HepG2 (cell line): Measurements from ENCODE around the gene PIEZO2. TPM values are rescaled to one million over a fixed set of nuclear protein-coding genes. Genes with fewer than 3 reads are reported as not detected.

Source experiments
- ATAC-seq: fragments of 200-7000 bp; cut with Tn5 transposase; 3 replicates; pipeline ENCODE4 v1.9.1; 2020; ENCODE audit warnings: mild to moderate bottlenecking, moderate library complexity
- BruUV-seq: library from RNA; stranded (reverse); fragments of 400-500 nt; replicated peaks from 2 replicates; lab custom pipeline; 2021; lab: Mats Ljungman, UMichigan
- CTCF ChIA-PET: fragments of 300-600 bp; formaldehyde crosslinking; extraction: SDS; loops from one replicate; lab custom pipeline; 2021; ENCODE audit warnings: low total read pairs, inconsistent platforms, low intra/inter-chr PET ratio; lab: Yijun Ruan, JAX
- POLR2A ChIA-PET: fragments of 350-600 bp; sonication (Branson Sonifier 250); formaldehyde crosslinking; loops from one replicate; lab custom pipeline; 2020; ENCODE audit warnings: antibody characterized with exemption, inconsistent platforms; lab: Yijun Ruan, JAX
- DNase-seq: peaks from one replicate; pipeline ENCODE4 v3.0.0-alpha.2; 2015; ENCODE audit warnings: low spot score
- FAIRE-seq: peaks from 3 replicates; lab custom pipeline; 2011; peaks lifted over from hg19 to GRCh38; lab: Jason Lieb, UNC
- H2AFZ ChIP-seq: one replicate; pipeline ENCODE4 v1.6.1; 2011; ENCODE audit warnings: low read length, inconsistent platforms
- H3K27ac ChIP-seq: fragments of 300-600 bp; 3 replicates; pipeline ENCODE4 v1.8.0; 2011; ENCODE audit warnings: mixed run types, mild to moderate bottlenecking, mixed read lengths, low read length, inconsistent platforms; ENCODE audit not compliant: insufficient read depth; ENCODE audit errors: extremely low read length
- H3K27me3 ChIP-seq, 2 experiments: fragments of 200-600 bp in 1 of 2; 2 replicates in 1 of 2; 3 replicates in 1 of 2; pipeline versions ENCODE4 v1.6.0 to v1.8.0; 2011; ENCODE audit warnings: low read length in 2 of 2, mild to moderate bottlenecking in 2 of 2, moderate library complexity in 2 of 2, inconsistent platforms in 1 of 2; ENCODE audit not compliant: insufficient read depth in 2 of 2, control insufficient read depth in 1 of 2
- H3K36me3 ChIP-seq, 2 experiments: fragments of 200-600 bp in 1 of 2; replicated peaks in 1 of 2; 2 replicates in 1 of 2; 3 replicates in 1 of 2; pipeline versions ENCODE4 v1.5.1 to v1.8.0; 2011; ENCODE audit warnings: low read length in 2 of 2, inconsistent platforms in 1 of 2; ENCODE audit not compliant: insufficient read depth in 2 of 2, control insufficient read depth in 1 of 2
- H3K4me1 ChIP-seq: 2 replicates; pipeline ENCODE4 v1.5.1; 2012; ENCODE audit warnings: low read length, inconsistent platforms; ENCODE audit not compliant: insufficient read depth
- H3K4me2 ChIP-seq: 2 replicates; pipeline ENCODE4 v1.6.0; 2011; ENCODE audit warnings: low read depth, low read length, inconsistent platforms
- H3K4me3 ChIP-seq, 3 experiments: fragments of 200-600 bp in 1 of 3; sonication (generic), shearing (Covaris generic) in 1 of 3; replicated peaks in 1 of 3; 2 replicates each; pipeline ENCODE4 v1.5.1; 2011 to 2016; ENCODE audit warnings: low read length in 3 of 3, inconsistent platforms in 2 of 3, low read depth in 2 of 3, mild to moderate bottlenecking in 2 of 3, control low read depth in 1 of 3, mixed read lengths in 1 of 3; ENCODE audit not compliant: insufficient read depth in 1 of 3
- H3K79me2 ChIP-seq: one replicate; pipeline ENCODE4 v1.6.1; 2011; ENCODE audit warnings: low read length, inconsistent platforms; ENCODE audit not compliant: insufficient read depth
- H3K9ac ChIP-seq: 2 replicates; pipeline ENCODE4 v1.6.0; 2011; ENCODE audit warnings: mild to moderate bottlenecking, low read depth, low read length, inconsistent platforms; ENCODE audit not compliant: insufficient read depth
- H3K9me3 ChIP-seq: 2 replicates; pipeline ENCODE4 v1.5.1; 2012; ENCODE audit warnings: mild to moderate bottlenecking, low read length
- H4K20me1 ChIP-seq: 2 replicates; pipeline ENCODE4 v1.6.0; 2011; ENCODE audit warnings: inconsistent platforms, mild to moderate bottlenecking, low read length, moderate library complexity; ENCODE audit not compliant: insufficient read depth
- CC2D1A ChIP-seq: sonication (generic); formaldehyde crosslinking; IDR thresholded peaks from 2 replicates; pipeline ENCODE4 v1.8.1; 2023; ENCODE audit warnings: mild to moderate bottlenecking, missing genetic modification reagents
- HNF4G ChIP-seq, 2 experiments: sonication (generic) in 1 of 2; formaldehyde crosslinking in 1 of 2; IDR thresholded peaks; 2 replicates each; pipeline versions ENCODE4 v1.4.0 to v1.6.1; 2011 to 2020; ENCODE audit warnings: borderline replicate concordance in 2 of 2, low read depth in 2 of 2, mild to moderate bottlenecking in 2 of 2, low read length in 1 of 2, missing genetic modification reagents in 1 of 2, moderate library complexity in 1 of 2
- MAFF ChIP-seq: IDR thresholded peaks from 2 replicates; pipeline ENCODE4 v1.6.1; 2011; ENCODE audit warnings: low read depth, low read length, improper control_type of control experiment
- NR2F2 ChIP-seq: IDR thresholded peaks from 2 replicates; pipeline ENCODE4 v1.6.1; 2012; ENCODE audit warnings: low read depth, inconsistent platforms, borderline replicate concordance
- SMARCE1 ChIP-seq: fragments of 450-650 bp; IDR thresholded peaks from 2 replicates; pipeline ENCODE4 v1.6.1; 2017; ENCODE audit warnings: borderline replicate concordance
- ZBTB20 ChIP-seq: sonication (generic); formaldehyde crosslinking; IDR thresholded peaks from 2 replicates; pipeline ENCODE4 v1.8.1; 2023; ENCODE audit warnings: missing genetic modification reagents, low read depth, mild to moderate bottlenecking, borderline replicate concordance
- ZFAT ChIP-seq: sonication (generic); formaldehyde crosslinking; conservative IDR thresholded peaks from 2 replicates; pipeline ENCODE4 v1.8.1; 2023; ENCODE audit warnings: missing genetic modification reagents, inconsistent platforms
- ZGPAT ChIP-seq: IDR thresholded peaks from 2 replicates; pipeline ENCODE4 v1.6.1; 2016; ENCODE audit warnings: mild to moderate bottlenecking
- ZHX1 ChIP-seq: sonication (generic); formaldehyde crosslinking; IDR thresholded peaks from 2 replicates; pipeline ENCODE4 v1.8.1; 2022; ENCODE audit warnings: low read depth, mild to moderate bottlenecking, missing genetic modification reagents
- ZNF136 ChIP-seq: sonication (generic); formaldehyde crosslinking; IDR thresholded peaks from 2 replicates; pipeline ENCODE4 v1.8.1; 2022; ENCODE audit warnings: low read depth, mild to moderate bottlenecking, moderate library complexity, missing genetic modification reagents
- ZNF207 ChIP-seq: fragments of 450-650 bp; IDR thresholded peaks from 2 replicates; pipeline ENCODE4 v1.6.1; 2016; ENCODE audit warnings: antibody characterized with exemption, borderline replicate concordance
- ZNF260 ChIP-seq: sonication (generic); formaldehyde crosslinking; IDR thresholded peaks from 2 replicates; pipeline ENCODE4 v1.4.0; 2020; ENCODE audit warnings: missing genetic modification reagents, low read depth, mild to moderate bottlenecking, borderline replicate concordance
- WGBS: methylation state at CpG from one replicate; pipeline ENCODE4 v1.1.6; 2017; ENCODE audit warnings: low lambda C conversion rate; 5-methylcytosine and 5-hydroxymethylcytosine counted together
- in situ Hi-C: cut with HindIII; loops from 2 replicates; pipeline ENCODE4 v1.10.0; 2017; ENCODE audit warnings: low pct_unique_long_range_greater_than_20kb; ENCODE audit not compliant: extremely low pct_ligation_motif_present
- intact Hi-C: fragments of 100-400 bp; cut with micrococcal nuclease; formaldehyde crosslinking; loops from one replicate; pipeline ENCODE4 v1.10.0; 2022; ENCODE audit not compliant: unreplicated experiment
- polyA plus RNA-seq, 8 experiments: library from polyadenylated mRNA; depleted of rRNA in 3 of 8; stranded (reverse) in 7 of 8; unstranded in 1 of 8; fragments of >200 nt; fragmentation: Illumina TruSeq in 4 of 8; extraction: Trizol in 4 of 8; gene quantifications; 2 replicates each; pipeline versions ENCODE4 v1.2.1 to v1.2.3, GENCODE V29; 2011 to 2016; ENCODE audit warnings: low read depth in 4 of 8, missing spikeins in 1 of 8, mixed read lengths in 1 of 8; ENCODE audit not compliant: insufficient read depth in 1 of 8
- total RNA-seq, 5 experiments: library from RNA; depleted of rRNA; stranded (reverse); fragments of >200 nt; fragmentation: Illumina TruSeq; extraction: Trizol; gene quantifications; 2 replicates each; pipeline ENCODE4 v1.2.3, GENCODE V29; 2016; ENCODE audit warnings: low read depth in 1 of 5

PIEZO2 gene
- total and polyA plus RNA-seq, 2 of the 13 experiments (the other 11 are each of a cell fraction or from before 2014, with no cell fraction given) = 15.2 to 27.2 TPM

GRCh38 chr18:10789180-10789579 is 360.2 kb downstream of the PIEZO2 start:
- H3K79me2 ChIP-seq = no peaks in the 10 kb centered on the region
- H3K27ac ChIP-seq = no peak overlapping the region
- intact Hi-C loops = no loop called here
- in situ Hi-C loops = loop anchor here (10.0 to 25.0 kb wide), 2 partner anchors 366 to 748 kb away; no protein-coding TSS in a partner anchor
- 87% methylated on average over 2 of the region's 2 CpGs for WGBS
- H3K4me1 ChIP-seq = no peaks in the 10 kb centered on the region
- ATAC-seq (no peak), FAIRE-seq (no peak), DNase-seq (no peak)
- no peaks in the 10 kb centered on the region; a peak in 1 of 5 replicates for H3K36me3 ChIP-seq
- H3K27me3 ChIP-seq = no peaks in the 10 kb centered on the region
- no peak overlapping the region for H3K4me3 ChIP-seq
- no peak overlapping the region for H3K4me2 ChIP-seq
- no peak overlapping the region for H3K9ac ChIP-seq
- POLR2A ChIA-PET = no interaction called here
- H4K20me1 ChIP-seq = no peaks in the 10 kb centered on the region
- CTCF ChIA-PET = no interaction called here
- H3K9me3 ChIP-seq = no peaks in the 10 kb centered on the region
- TF ChIP-seq NR2F2 (no peak), SMARCE1 (no peak), HNF4G (IDR thresholded peaks at IDR 0.05; ENCODE audit: borderline replicate concordance, low read depth, low read length) (no peak), HNF4G (CRISPR knock-in tag; IDR thresholded peaks at IDR 0.05; ENCODE audit: borderline replicate concordance, low read depth) (no peak), ZNF136 (CRISPR knock-in tag) (no peak), ZHX1 (no peak), ZNF207 (no peak), ZBTB20 (no peak), MAFF (no peak), CC2D1A (CRISPR knock-in tag) (no peak), ZFAT (CRISPR knock-in tag) (no peak), ZGPAT (CRISPR knock-in tag) (no peak), ZNF260 (CRISPR knock-in tag) (no peak)
- no peak overlapping the region for H2AFZ ChIP-seq
- no TSS peak for BruUV-seq
